ENCODE results near the gene BCAS3.

BCAS3 gene

DNA sequence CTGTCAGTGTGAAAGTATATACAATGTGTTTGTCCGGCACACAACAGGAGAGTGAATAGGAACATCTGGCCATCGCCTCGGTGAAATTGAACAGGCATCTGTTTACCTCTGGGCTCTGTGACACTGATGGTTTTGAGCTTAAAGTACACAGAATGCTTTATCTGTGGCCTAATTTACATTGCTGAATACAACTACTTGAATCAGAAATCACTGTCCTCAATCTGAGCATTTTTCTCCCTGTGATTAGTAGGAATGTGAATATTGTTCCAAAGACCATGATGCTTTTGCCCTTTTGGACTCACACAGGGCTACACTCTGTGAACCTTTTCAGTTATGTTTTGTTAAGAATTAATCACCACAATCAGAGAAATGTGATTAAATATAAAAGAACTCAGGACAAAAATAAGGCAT, 399.0 kb downstream of the BCAS3 start:
- no peak for FAIRE-seq

DNA sequence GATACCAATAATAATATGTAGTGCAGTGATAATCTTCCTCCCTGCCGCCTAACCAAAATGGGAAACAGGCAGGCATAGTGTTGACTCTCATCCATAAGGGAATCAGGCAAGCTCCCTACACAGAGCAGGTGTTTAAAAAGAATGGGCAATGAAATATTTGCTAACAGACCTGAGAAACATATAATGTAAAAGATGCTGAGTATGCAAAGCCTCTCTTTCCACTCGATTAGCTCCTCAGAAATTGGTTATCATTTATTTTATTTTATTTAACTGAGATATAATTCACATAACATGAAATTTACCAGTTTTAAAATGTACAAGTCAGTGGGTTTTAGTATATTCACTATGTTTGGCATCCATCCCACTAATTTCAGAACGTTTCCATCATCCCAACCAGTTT, 404.3 kb downstream of the BCAS3 start:
- FAIRE-seq, result no peak

DNA sequence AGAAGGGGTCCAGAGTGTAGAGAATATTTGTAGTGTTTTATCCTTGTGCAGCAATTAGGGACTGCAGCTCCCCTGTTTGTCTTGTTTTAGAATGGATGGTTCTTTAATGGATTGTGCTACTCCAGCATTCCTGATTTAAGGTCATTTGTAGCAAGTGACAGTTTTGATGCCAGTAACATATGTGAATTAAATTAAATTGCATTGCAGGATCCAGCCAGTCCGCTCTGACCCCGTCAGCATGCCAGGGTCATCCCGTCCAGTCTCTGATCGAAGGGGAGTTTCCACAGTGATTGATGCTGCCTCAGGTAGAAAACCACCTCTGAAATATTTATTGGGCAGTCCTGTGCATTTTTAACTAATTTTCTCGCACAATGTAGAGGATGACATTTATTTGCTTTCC, 406.6 kb downstream of the BCAS3 start:
- no peak for FAIRE-seq

DNA sequence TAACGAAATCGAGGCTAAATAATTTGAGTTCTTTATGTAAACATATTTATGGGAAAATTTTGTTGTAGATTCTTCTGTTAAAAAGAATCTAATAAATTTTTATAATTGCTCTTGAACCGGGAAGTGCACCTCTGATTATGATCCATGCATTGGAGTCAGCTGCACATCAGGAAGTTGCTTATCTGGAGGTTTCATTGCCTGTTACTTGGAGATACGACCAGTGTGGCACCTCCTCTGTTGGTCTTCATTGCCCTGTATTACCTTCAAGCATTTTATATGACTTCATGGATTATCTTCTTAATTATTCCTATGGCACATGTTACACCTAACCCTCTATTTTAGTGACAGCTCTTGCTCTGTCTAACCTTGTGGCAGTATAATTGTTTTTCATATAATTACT, 409.4 kb downstream of the BCAS3 start:
- no peak for FAIRE-seq

DNA sequence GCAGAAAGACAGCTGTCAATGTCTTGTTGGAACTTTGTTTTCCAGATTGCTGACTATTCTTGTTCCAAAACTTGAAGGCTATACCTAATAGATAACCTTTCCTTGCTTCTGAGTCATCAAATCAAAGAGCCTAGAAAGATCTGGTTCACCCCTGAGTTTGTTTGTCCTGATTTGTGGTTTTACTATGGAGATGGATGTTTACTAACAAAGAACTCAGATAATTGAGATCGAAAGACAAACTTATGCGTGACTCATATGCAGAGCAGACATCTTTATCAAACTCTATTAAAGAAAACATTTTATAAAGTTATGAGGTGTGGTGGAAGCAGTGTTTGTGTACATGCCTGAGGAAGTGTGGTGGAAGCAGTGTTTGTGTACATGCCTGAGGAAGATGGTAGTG, 410.9 kb downstream of the BCAS3 start:
- no peak for FAIRE-seq

DNA sequence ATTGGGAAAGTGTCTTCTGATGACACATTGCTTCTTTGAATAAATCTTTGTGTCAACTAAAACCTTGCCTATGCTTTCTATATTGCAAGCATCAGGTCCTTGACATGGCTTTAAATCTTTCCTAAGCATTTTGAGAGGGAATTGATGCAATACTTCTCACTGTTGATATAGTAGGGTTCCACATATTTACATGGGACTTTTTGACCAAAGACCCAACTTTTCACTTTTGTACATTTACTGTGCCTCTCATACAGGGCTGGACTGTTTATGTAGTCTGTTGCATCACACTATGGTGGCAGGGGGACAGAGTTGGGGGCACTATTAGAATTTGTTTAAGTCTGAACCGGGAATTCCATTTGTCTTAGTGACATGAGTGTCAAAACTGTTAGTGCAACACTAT, 413.4 kb downstream of the BCAS3 start:
- FAIRE-seq, result no peak

DNA sequence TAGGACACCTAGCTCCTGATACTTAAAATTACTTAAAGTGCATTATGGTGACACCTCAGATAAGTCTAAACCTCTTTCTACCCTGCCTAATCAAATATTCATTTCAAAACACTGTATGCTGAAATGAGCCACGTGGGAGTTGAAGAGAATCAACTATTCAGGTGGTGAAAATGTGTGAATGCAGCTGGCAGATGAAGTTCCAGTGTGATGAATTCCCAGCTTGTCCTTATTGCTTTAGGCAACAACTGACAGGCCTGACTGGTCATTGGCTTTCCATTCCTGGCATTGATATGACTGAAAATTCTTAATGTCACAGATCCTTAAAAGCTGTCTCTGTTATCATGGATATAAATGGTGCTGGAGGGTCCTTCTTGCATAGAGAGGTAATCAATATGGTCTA, 420.1 kb downstream of the BCAS3 start:
- no peak for FAIRE-seq

DNA sequence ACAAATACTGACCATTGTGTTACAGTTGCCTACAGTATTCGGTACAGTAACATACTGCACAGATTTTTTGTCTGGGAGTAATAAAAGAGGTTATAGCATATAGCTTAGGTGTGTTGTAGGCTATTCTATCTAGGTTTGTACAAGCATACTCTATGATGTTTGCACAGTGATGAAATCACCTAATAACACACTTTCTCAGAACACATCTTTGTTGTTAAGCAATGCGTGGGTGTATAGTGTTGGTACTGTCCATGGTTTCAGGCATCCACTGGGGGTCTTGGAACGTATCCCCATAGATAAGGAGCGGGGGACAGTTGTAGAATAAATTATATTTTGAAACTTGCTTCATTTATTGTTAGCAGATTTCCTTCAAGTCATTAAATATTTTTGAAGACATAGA, 428.7 kb downstream of the BCAS3 start:
- FAIRE-seq, result no peak

DNA sequence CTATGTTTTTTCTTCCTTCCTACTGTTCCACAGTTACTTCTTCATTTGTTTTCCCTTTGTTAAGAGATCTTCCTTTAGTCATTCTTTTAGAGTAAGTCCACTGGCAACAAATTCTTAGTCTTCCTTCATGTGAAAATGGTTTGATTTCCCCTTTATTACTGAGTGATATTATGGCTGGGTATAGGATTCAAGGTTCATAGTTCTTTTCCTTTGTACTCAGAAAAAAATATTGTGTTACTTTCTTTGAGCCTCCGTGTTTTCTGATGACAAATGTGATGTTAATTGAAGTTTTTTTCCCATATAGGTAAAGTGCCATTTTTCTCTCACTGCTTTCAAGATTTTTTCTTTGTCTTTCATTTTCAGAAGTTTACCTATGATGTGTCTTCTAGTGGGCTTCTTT, 438.9 kb downstream of the BCAS3 start:
- FAIRE-seq, result no peak

DNA sequence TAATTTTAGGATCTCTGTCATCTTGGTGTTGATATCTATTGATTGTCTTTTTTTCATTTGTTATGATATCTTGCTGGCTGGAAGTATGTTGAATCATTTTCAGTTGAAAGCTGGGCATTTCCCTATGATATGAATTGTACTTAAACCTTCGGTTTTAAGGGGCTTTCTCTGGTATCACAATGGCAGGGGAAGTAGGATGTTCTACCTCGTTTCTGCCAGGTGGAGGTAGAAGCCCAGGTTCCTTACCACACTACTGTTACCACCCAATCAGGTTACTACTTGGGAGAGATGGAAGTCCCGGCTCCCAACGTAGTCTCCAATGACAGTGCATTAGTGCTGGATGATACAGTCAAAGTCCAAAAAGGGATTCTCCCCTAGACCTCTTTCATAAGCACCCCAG, 440.3 kb downstream of the BCAS3 start:
- FAIRE-seq, result no peak

DNA sequence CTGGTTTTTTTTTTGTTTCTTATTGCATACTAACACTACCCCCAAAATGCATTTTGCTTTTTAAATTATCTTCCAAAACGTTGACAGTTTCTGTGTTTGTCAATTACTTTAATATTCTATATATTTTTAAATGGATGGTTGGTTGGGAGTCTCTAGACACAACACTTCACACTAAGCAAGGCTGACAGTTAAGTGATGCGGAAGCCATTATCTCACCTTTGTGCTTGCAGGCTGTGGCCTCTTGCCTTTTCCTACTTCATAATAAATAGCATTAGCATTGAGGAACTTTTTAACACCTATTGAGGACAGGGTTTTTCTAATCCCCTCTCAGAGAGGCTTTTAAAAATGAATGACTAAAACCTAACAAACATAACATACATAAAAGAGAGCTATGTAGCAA, 441.2 kb downstream of the BCAS3 start:
- FAIRE-seq, result no peak

DNA sequence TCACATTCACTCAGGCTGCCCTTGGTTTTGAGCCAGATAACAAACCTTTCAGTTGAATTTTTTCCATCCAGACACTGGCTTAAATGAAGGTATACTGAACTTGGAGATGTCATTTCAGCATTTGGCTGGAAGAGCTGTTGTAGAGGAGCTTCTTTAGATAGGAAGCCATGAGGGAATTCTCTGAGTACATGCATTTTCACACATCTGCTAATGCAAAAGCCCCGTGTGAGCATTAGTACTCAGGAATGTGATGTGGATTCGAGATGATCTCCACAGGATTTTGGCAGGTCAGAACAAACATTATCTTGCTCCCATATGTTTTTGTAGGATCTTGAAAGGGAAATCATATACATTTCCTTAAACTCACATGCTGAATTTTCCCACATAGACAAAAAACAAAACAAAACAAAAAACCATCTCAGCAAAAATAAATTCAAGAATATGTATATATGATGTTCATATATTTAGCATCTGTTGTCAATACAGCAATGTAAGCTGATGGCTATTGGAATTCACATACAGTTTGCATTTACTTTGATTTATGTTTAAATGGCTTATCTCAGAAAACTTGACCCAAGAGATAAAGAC, 444.8 kb downstream of the BCAS3 start:
- no peak for FAIRE-seq

DNA sequence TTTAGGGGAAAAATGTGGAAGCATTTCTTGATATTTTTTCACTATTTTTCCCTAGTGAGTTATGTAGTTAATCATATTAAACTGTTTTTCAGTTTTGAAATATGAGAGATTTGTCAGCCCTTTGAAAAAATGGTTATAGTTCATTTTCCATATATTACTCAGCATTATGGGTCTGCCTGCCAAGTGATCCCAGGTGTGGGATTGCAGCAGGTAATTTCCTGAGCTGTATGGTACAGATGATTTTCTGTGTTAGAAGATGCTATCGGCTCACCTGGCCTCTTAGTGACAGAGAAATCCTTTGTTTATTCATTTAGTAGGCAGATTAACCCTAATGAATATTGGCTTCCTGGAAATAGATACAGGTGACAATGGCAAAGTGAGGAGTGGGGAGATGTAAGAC, 446.9 kb downstream of the BCAS3 start:
- FAIRE-seq, result no peak

DNA sequence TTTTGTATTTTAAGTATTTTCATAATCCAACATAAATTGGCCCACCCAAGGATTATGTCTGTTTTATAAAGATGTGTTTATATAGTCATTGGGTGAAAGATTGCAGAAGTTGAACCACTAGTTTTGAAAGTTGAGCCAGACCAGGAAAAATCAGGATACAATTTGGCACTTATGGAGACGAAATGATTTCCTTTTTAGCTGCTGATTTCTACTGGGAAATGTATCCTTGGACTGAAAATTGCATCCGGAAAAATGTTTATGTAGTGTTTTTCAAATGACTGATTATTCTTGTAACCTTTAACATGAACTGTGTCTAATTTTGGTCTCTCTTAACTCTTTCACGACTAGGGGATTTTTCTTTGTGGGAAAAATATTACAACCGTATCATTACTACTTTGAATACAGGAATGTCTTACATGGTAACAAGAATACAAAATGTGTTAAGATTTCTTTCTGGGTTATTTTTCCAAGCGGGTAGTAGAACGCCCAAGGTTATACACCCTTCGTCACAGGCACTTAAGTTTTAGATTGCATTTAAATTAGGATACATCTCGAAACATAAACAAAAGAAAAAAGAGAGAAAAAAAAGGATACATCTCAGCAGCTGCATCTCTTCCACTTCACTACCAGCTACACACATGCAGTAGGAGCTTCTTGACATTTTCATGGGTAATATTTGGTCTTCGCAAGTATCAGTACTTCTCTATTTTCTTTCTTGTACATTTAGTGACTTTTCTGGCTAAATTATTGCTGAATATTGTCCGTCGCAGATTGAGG, 449.0 kb downstream of the BCAS3 start:
- FAIRE-seq, result no peak

DNA sequence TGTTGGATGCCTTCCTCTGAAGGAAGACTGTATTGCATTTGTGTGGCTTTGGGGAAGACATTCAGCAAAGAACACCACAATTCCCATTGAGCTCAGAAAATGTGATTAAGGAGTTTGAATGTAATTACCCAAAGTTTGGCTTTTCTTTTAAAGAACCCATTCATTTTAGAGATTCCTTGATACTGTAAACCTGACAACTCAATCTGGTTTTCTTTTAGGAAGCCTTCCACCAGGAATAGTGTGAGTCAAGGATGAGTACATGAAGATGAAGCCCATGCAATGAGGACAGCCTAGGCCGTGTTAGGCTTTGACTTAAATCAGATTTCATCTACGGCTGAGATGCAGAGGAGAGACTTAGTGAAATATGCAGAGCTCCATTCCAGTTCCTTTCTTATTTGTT, 450.3 kb downstream of the BCAS3 start:
- no peak for FAIRE-seq

DNA sequence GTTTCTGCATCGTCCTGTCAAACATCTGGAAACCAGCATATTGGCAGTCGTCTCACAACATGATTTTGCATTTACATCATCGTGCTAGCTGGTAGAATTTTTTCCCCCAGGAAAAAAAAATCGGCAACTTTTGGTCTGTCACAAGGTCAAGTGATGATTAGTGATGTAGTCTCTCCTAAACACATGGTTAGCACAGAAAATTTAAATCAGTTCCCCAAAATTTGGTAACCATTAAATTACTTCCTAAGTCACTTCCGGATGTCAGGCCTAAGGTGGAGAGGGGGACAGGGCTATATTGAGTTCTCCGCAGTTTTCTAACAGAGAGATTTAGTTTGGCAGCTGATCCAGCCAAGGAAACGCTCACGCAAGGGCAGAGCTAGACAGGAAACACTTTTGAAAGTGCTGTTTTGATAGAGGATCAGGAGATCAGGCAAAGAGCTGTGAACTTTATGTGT, 451.0 kb downstream of the BCAS3 start:
- FAIRE-seq, result no peak

DNA sequence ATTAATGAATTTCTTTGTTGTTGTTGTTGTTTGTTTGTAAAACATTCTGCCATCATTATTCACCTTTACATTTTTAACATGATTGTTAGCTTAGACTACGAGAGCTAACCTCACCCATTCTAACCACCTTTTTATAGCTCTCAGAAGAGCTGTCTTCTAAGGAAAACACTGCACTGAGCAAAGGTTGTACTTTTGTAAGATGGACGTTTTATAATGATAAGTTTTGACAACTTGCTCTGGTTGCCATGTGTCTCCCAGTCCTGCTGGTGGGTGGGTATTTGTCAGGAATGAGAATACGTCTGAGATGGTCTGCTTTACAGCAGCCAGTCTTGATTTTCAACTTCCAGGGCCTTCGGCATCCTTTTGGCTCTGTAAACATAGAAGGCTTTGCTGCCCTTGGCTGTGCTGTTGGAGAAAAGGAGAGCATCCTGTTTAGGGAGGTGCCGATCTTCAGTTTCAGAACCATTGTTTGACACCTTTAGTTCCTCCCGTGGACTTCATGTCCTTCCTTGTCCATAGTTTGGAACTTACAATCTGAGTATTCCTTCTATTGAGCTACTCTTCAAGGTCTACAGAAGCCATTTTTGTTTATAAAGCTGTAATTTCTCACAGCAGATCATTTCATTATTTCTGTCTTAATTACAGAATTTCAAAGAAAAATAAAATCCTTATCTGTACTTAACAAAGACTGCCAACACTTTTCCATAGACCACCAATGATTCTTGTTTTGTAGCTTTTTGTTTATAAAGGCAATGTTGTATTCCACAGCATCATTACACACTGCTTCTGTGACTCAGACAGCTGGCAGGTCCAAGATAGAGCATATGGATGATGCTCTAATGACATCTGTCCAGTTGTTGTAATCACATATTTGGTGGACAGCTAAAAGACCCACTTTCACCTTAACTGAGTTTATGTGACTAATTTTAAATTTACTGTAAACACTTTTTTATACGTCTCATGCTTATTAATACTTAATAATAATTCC, 451.9 kb downstream of the BCAS3 start:
- FAIRE-seq, result no peak

DNA sequence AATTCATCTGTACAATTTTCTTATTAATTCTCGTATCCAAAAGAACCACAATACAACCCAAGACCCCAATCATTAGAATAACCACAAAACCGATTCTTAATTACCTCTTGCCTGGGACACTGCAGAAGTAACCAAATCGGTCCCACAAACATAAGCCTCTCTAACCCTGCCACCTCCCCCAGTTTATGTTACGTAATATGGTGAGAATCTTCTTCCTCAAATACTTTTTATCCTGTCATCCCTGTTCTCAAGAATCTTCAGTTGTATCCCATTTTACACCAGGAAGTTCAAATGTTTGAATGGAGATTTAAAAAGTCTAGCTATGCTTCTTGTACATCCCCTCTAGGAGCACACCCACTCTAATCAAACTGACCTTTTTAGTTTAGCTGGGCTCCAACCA, 452.7 kb downstream of the BCAS3 start:
- no peak for FAIRE-seq

DNA sequence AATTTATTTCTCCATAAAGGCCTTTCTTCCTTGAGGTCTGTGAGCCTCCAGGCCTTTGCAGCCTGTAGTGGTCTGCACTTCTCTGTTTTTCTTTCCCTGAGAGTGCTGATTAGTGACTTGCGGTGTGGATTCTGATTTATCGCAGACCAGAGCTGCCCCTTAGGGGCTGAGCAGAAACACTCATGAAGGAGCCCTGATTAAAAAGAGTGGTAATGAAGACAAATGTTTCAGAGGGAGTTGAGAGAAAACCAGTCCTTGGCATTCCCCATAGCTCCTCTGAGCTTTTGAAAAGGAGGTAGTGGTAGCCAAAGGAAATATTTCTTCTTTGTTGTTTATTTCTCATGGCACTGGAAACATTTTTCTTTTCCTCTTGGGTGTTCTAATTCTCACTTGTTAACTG, 453.9 kb downstream of the BCAS3 start:
- FAIRE-seq, result no peak

DNA sequence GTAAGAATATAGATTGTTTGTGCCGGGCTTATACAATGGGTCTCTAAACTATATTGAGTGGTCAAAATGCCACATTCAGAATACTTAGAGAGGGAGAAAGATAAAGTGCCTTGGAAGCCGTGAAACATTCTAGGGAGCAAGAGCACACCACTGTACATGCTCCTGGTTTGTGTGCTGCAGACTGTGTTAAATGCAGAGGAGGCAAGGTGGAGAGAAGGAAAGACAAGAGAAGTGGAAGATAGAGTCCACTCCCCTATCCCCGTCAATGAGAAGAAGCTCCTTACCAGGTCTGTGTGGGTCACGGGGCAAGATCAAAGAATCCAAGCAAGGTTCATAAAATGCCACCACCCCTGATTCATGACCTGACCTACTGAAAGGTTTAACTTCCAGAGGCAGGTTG, 454.9 kb downstream of the BCAS3 start:
- FAIRE-seq, result no peak

DNA sequence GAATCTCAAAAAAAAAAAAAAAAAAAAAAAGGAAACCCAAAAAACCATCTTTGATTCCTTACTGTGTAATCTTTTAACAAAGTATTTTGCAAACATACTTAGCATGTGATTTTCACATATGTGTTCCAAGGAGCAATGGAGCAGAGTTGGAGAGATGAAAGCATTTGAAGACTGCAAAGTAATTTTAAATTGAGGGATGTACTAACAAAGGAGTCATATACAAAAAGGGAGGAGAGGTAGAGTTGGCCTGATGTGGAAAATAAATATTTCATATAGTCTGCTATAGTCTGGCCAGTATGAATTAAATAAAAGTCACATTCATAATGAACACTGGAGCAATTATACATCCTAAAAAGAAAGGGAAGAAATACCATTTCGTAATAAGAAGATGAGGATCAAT, 456.2 kb downstream of the BCAS3 start:
- no peak for FAIRE-seq

DNA sequence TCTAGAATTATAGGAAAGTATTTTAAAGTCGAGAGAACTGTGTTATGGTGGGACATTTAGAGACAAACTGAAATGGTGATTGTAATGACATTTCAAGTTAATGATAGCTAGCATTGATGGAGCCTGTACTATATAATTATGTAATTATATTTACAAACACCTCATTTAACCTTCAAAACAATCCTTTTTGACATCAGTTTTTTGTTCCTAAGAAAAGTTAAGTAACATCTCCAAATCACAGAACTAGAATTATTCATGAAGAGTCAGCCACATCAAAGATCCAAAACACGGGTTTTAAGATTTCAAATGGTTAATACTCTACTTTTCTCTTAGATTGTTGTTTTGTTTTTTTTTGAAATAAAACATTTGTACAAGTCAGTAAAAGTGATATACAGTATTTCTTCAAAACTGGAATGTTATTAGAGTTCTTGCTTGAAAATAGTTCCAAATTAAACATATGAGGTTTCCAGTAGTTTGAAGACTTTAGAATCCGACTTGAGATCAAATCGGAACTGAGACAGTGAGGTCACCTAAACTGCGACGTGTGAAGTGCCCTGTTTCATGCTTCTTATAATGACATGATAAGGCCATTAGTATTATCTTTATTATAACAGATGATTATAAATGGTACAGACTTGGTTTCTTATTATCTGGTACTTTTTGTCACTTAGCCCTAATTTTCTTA, 457.0 kb downstream of the BCAS3 start:
- no peak for FAIRE-seq

DNA sequence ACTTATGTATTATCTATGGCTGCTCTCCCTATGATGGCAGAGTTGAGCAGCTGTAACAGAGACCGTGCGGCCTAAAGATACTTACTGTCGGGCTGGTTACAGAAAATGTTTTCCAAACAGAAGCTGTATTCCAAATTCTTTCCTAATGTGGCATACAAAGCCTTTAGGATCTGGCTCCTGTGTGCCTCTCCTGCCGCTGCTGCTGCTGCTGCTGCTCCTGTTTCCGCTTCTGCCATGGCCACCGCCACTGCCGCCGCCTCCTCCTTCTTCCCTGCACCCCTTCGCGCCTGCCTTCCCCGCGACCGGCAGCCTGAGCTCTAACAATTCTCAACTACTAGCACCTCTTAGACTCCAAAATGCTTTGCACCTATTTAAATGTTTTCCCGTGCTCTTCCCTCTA, 458.1 kb downstream of the BCAS3 start:
- no peak for FAIRE-seq

Data from colon (tissue), 2 donors.